GM12878 (cell line): ENCODE measurements around the gene WDFY1.

ENCODE experiments used
- ATF3 ChIP-seq: IDR thresholded peaks from 2 replicates; pipeline ENCODE4 v1.6.1; 2011; ENCODE audit warnings: low read depth, mild to moderate bottlenecking, low read length, moderate library complexity, borderline replicate concordance; ENCODE audit errors: extremely low read depth
- BCLAF1 ChIP-seq: fragments of 450-650 bp; IDR thresholded peaks from 2 replicates; pipeline ENCODE4 v1.6.1; 2017; ENCODE audit warnings: antibody characterized with exemption, mild to moderate bottlenecking, moderate library complexity
- ESRRA ChIP-seq: IDR thresholded peaks from 2 replicates; pipeline ENCODE4 v1.6.1; 2012; ENCODE audit warnings: mild to moderate bottlenecking, low read length, improper control_type of control experiment
- JUND ChIP-seq: IDR thresholded peaks from 2 replicates; pipeline ENCODE4 v1.6.1; 2012; ENCODE audit warnings: low read depth, mild to moderate bottlenecking, low read length, improper control_type of control experiment, moderate library complexity
- NBN ChIP-seq: fragments of 450-650 bp; IDR thresholded peaks from 2 replicates; pipeline ENCODE4 v1.6.1; 2016
- PBX3 ChIP-seq: IDR thresholded peaks from 2 replicates; pipeline ENCODE4 v1.6.1; 2011; ENCODE audit warnings: mild to moderate bottlenecking, low read depth, low read length, moderate library complexity; ENCODE audit not compliant: insufficient replicate concordance
- RB1 ChIP-seq: fragments of 450-650 bp; formaldehyde crosslinking; IDR thresholded peaks from 2 replicates; pipeline ENCODE4 v1.6.1; 2017; ENCODE audit warnings: mild to moderate bottlenecking, borderline replicate concordance
- SMC3 ChIP-seq: IDR thresholded peaks from 2 replicates; pipeline ENCODE4 v1.6.1; 2011; ENCODE audit warnings: low read length, improper control_type of control experiment, borderline replicate concordance
- TARDBP ChIP-seq: IDR thresholded peaks from 2 replicates; pipeline ENCODE4 v1.6.1; 2016; ENCODE audit warnings: borderline replicate concordance
- ZNF24 ChIP-seq: fragments of 450-650 bp; IDR thresholded peaks from 2 replicates; pipeline ENCODE4 v1.6.1; 2017; ENCODE audit warnings: antibody characterized with exemption, mild to moderate bottlenecking
- ZNF274 ChIP-seq: IDR thresholded peaks from one replicate; pipeline ENCODE4 v1.8.0; 2011; ENCODE audit not compliant: insufficient read length, insufficient read depth
- TF ChIP-seq, protein P1 (sequence below), 3 experiments: IDR thresholded peaks in 2 of 3; conservative IDR thresholded peaks in 1 of 3; 2 replicates each; pipeline ENCODE4 v1.5.1; 2011; ENCODE audit warnings: low read depth in 3 of 3, low read length in 3 of 3, mild to moderate bottlenecking in 3 of 3, control low read depth in 2 of 3, moderate library complexity in 2 of 3, inconsistent platforms in 1 of 3, mixed read lengths in 1 of 3; ENCODE audit not compliant: control insufficient read depth in 2 of 3, insufficient read depth in 1 of 3; ENCODE audit errors: extremely low read depth in 1 of 3

- no peak for TF ChIP-seq ESRRA
- TF ChIP-seq, protein P1, sequence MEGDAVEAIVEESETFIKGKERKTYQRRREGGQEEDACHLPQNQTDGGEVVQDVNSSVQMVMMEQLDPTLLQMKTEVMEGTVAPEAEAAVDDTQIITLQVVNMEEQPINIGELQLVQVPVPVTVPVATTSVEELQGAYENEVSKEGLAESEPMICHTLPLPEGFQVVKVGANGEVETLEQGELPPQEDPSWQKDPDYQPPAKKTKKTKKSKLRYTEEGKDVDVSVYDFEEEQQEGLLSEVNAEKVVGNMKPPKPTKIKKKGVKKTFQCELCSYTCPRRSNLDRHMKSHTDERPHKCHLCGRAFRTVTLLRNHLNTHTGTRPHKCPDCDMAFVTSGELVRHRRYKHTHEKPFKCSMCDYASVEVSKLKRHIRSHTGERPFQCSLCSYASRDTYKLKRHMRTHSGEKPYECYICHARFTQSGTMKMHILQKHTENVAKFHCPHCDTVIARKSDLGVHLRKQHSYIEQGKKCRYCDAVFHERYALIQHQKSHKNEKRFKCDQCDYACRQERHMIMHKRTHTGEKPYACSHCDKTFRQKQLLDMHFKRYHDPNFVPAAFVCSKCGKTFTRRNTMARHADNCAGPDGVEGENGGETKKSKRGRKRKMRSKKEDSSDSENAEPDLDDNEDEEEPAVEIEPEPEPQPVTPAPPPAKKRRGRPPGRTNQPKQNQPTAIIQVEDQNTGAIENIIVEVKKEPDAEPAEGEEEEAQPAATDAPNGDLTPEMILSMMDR (IDR thresholded peaks at IDR 0.05 in 2 of 3, conservative IDR thresholded peaks at IDR 0.05 in 1 of 3; ENCODE audit: control insufficient read depth in 2 of 3, extremely low read depth in 1 of 3, insufficient read depth in 1 of 3, low read depth in 3 of 3, low read length in 3 of 3), result no peak
- no peak for TF ChIP-seq SMC3
- TF ChIP-seq ATF3, result no peak
- TF ChIP-seq RB1, result no peak
- no peak for TF ChIP-seq ZNF24
- TF ChIP-seq NBN, result no peak
- no peak for TF ChIP-seq ZNF274
- TF ChIP-seq PBX3, result no peak
- TF ChIP-seq TARDBP, result no peak
- no peak for TF ChIP-seq JUND
- no peak for TF ChIP-seq BCLAF1
Measured at GRCh38 chr2:223863491-223863890, 81.6 kb downstream of the WDFY1 start.
